ENCODE measurements around the gene MARS1.

The MARS1 gene

GRCh38 chr12:57534250-57534649, 46.4 kb downstream of the MARS1 start:
- DNase-seq = no peak

GRCh38 chr12:57534991-57535543, 47.2 kb downstream of the MARS1 start:
- DNase-seq = no peak

GRCh38 chr12:57535764-57536596, 48.1 kb downstream of the MARS1 start:
- DNase-seq = no peak

- no peak for DNase-seq
Measured at GRCh38 chr12:57536597-57536942, 48.7 kb downstream of the MARS1 start.

GRCh38 chr12:57539134-57539768, 51.4 kb downstream of the MARS1 start:
- DNase-seq = no peak

GRCh38 chr12:57541001-57541400, 53.1 kb downstream of the MARS1 start:
- DNase-seq = no peak

GRCh38 chr12:57541717-57542116, 53.8 kb downstream of the MARS1 start:
- no peak for DNase-seq

GRCh38 chr12:57543581-57543980, 55.7 kb downstream of the MARS1 start:
- no peak for DNase-seq

GRCh38 chr12:57545809-57546437, 58.1 kb downstream of the MARS1 start:
- DNase-seq = no peak

GRCh38 chr12:57546438-57547287, 58.8 kb downstream of the MARS1 start, which contains the start of gene DCTN2:
DCTN2 (minus strand) TSS chr12:57547192; CDS start chr12:57547063, 129 bp downstream.
- peak; percentile 78 to 86 (median 80) for DNase-seq

- DNase-seq = no peak
Measured at GRCh38 chr12:57547288-57548012, 59.6 kb downstream of the MARS1 start.

GRCh38 chr12:57548013-57548315, 60.1 kb downstream of the MARS1 start:
- DNase-seq = no peak

GRCh38 chr12:57548488-57548887, 60.6 kb downstream of the MARS1 start:
- DNase-seq = no peak

- no peak for DNase-seq
Measured at GRCh38 chr12:57549203-57549908, 61.5 kb downstream of the MARS1 start.

GRCh38 chr12:57549909-57550640, 62.2 kb downstream of the MARS1 start, which contains the start of gene KIF5A:
KIF5A (plus strand) TSS chr12:57550044; CDS start chr12:57550272, 228 bp downstream.
- DNase-seq = peak; percentile 14 to 32 (median 27)

- no peak for DNase-seq
Measured at GRCh38 chr12:57550641-57551549, 63.0 kb downstream of the MARS1 start.

GRCh38 chr12:57551637-57552305, 63.9 kb downstream of the MARS1 start:
- no peak for DNase-seq

GRCh38 chr12:57552306-57552651, 64.4 kb downstream of the MARS1 start:
- no peak for DNase-seq

GRCh38 chr12:57552835-57553313, 65.0 kb downstream of the MARS1 start:
- DNase-seq = no peak
